HEK293T (cell line): ENCODE data around the gene C3orf22.

ENCODE experiments used
- BHLHE40 ChIP-seq: fragments of 450-650 bp; IDR thresholded peaks from 2 replicates; pipeline ENCODE4 v1.6.1; 2016; ENCODE audit warnings: mild to moderate bottlenecking, moderate library complexity, borderline replicate concordance
- ELF4 ChIP-seq: fragments of 450-650 bp; IDR thresholded peaks from 2 replicates; pipeline ENCODE4 v1.6.1; 2017; ENCODE audit warnings: antibody characterized with exemption
- FOXA1 ChIP-seq: fragments of 450-650 bp; IDR thresholded peaks from 2 replicates; pipeline ENCODE4 v1.6.1; 2016; ENCODE audit warnings: mild to moderate bottlenecking
- SUZ12 ChIP-seq: fragments of 450-650 bp; IDR thresholded peaks from 2 replicates; pipeline ENCODE4 v1.6.1; 2016; ENCODE audit warnings: mild to moderate bottlenecking

DNA sequence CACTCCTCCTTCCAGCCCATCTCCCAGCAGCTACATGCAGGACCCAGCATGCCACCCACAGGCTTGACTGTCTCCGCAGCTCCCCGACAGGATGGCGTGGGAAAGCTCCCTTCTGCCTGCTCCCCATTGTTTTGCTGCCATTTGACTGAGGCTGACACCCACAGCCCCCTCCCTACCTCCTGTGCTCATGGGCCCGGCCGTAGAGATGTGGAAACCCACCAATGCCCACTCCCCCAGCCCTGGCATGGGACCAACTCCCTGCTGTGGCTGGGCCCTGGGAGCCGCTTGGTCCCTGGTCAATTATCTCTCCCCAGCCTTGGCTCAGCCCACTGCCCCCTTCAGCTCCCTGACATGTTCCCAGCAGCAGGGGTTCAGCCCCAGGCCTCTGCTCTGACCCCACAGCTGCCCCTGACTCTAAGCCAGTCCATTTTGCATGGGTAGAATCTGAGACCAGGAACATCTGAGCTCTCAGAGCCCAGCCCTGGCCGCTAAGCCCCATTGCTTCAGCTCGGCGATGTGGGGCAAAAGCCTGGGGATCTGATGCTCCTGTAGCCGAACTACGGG lies 8.2 kb downstream of the C3orf22 start:
- no peak for TF ChIP-seq FOXA1
- TF ChIP-seq BHLHE40: no peak
- no peak for TF ChIP-seq ELF4
- no peak for TF ChIP-seq SUZ12
